Natural killer cell (primary cell): Measurements from ENCODE around the gene SCP2. TPM values are rescaled to one million over a fixed set of nuclear protein-coding genes. Genes with fewer than 3 reads are reported as not detected.
"Not testable (repeated sequence)": the region's sequence is repeated elsewhere in the genome, so short reads cannot be mapped to it uniquely, and the experiment has no call there.

Experiments used
- ATAC-seq, 3 donors: fragments of 150-1000 bp in 2 of 3; fragments of 200-7000 bp in 1 of 3; cut with Tn5 transposase; 1 replicate in 1 of 3; 2 replicates in 2 of 3; pipeline ENCODE4 v1.10.0; 2021; ENCODE audit warnings: mild to moderate bottlenecking in 2 of 3, moderate library complexity in 2 of 3
- DNase-seq, 2 donors: peaks; one replicate each; pipeline versions ENCODE4 v3.0.0 to v3.0.0-alpha.2; 2013 to 2021; ENCODE audit warnings: mixed read lengths in 1 of 2
- H3K27ac ChIP-seq: one replicate; pipeline ENCODE4 v1.5.1; 2013; ENCODE audit warnings: mild to moderate bottlenecking, low read length
- H3K27me3 ChIP-seq: one replicate; pipeline ENCODE4 v1.6.1; 2013; ENCODE audit warnings: low read length; ENCODE audit not compliant: control insufficient read depth, insufficient read depth
- H3K36me3 ChIP-seq: one replicate; pipeline ENCODE4 v1.6.1; 2013; ENCODE audit warnings: low read length; ENCODE audit not compliant: control insufficient read depth, insufficient read depth
- H3K4me1 ChIP-seq: one replicate; pipeline ENCODE4 v1.6.1; 2013; ENCODE audit warnings: low read length; ENCODE audit not compliant: control insufficient read depth, insufficient read depth
- H3K4me3 ChIP-seq: one replicate; pipeline ENCODE4 v1.5.1; 2013; ENCODE audit warnings: low read length
- H3K9me3 ChIP-seq: one replicate; pipeline ENCODE4 v1.6.1; 2013; ENCODE audit warnings: low read length; ENCODE audit not compliant: control insufficient read depth, insufficient read depth
- H3K27ac Mint-ChIP-seq, 2 donors: one replicate each; pipeline ENCODE4 v1.8.0; 2022; ENCODE audit warnings: mild to moderate bottlenecking in 2 of 2, mixed read lengths in 2 of 2, moderate library complexity in 1 of 2
- H3K27me3 Mint-ChIP-seq, 2 donors: one replicate each; pipeline ENCODE4 v1.8.0; 2022; ENCODE audit warnings: low read depth in 2 of 2, mixed read lengths in 2 of 2
- H3K36me3 Mint-ChIP-seq: one replicate; pipeline ENCODE4 v1.8.0; 2022; ENCODE audit warnings: mixed read lengths
- H3K4me1 Mint-ChIP-seq, 2 donors: one replicate each; pipeline ENCODE4 v1.8.0; 2022; ENCODE audit warnings: mixed read lengths in 2 of 2
- H3K4me3 Mint-ChIP-seq: one replicate; pipeline ENCODE4 v1.8.0; 2022; ENCODE audit warnings: mild to moderate bottlenecking, moderate library complexity, mixed read lengths
- H3K9me3 Mint-ChIP-seq, 2 donors: one replicate each; pipeline ENCODE4 v1.8.0; 2022; ENCODE audit warnings: mixed read lengths in 2 of 2
- WGBS: methylation state at CpG from one replicate; pipeline ENCODE4 v1.1.7; 2013; ENCODE audit warnings: missing lambda C conversion rate; ENCODE audit not compliant: insufficient coverage; 5-methylcytosine and 5-hydroxymethylcytosine counted together
- intact Hi-C: fragments of 100-400 bp; cut with micrococcal nuclease; formaldehyde crosslinking; loops from one replicate; pipeline ENCODE4 v1.14.2; 2022
- total RNA-seq, 4 donors: library from RNA; stranded (reverse); fragments of 120-200 nt in 1 of 4; gene quantifications; one replicate each; pipeline versions ENCODE4 v1.2.3 to v1.2.4, GENCODE V29; 2013 to 2022
- TF ChIP-seq, protein P1 (sequence below): fragments of 200-600 bp; IDR thresholded peaks from one replicate; pipeline ENCODE4 v1.8.0; 2022; ENCODE audit warnings: antibody characterized with exemption

The SCP2 gene
- total RNA-seq, 3 donors from 2014 or later (not counting 1 experiment from before 2014, with no cell fraction given), result 90.0 to 118 (median 105) TPM

DNA sequence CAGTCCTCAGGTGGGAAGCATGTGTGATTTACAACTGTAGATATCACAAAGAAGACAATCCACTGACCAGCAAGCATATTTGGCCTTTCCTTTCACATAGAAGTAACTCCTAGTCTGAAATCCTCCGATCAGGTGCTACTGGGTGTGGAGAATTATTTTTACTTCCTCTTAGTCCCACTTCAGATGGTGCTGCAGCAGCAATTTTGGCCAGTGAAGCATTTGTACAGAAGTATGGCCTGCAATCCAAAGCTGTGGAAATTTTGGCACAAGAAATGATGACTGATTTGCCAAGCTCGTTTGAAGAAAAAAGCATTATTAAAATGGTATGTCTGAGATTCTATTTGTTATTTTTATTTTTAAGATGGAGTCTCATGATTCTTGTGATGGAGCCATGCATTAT, 51.0 kb downstream of the SCP2 start:
- Mint-ChIP-seq H3K9me3 (no peaks in the 10 kb centered on the region), H3K27ac (no peak overlapping the region), H3K4me1 (peaks cover 5 to 6% of the 10 kb centered on the region in 2 donors), H3K36me3 (peaks cover 2% of the 10 kb centered on the region), H3K27me3 (no peaks in the 10 kb centered on the region), H3K4me3 (no peak overlapping the region)
- peaks cover 3% of the 10 kb centered on the region for H3K36me3 ChIP-seq
- no peak overlapping the region for H3K4me3 ChIP-seq
- ATAC-seq (no peak), DNase-seq (no peak)
- no peaks in the 10 kb centered on the region for H3K27me3 ChIP-seq
- WGBS, result no CpG with 5 or more reads among the region's 2 CpGs
- intact Hi-C loops, result no loop called here
- TF ChIP-seq, protein P1, sequence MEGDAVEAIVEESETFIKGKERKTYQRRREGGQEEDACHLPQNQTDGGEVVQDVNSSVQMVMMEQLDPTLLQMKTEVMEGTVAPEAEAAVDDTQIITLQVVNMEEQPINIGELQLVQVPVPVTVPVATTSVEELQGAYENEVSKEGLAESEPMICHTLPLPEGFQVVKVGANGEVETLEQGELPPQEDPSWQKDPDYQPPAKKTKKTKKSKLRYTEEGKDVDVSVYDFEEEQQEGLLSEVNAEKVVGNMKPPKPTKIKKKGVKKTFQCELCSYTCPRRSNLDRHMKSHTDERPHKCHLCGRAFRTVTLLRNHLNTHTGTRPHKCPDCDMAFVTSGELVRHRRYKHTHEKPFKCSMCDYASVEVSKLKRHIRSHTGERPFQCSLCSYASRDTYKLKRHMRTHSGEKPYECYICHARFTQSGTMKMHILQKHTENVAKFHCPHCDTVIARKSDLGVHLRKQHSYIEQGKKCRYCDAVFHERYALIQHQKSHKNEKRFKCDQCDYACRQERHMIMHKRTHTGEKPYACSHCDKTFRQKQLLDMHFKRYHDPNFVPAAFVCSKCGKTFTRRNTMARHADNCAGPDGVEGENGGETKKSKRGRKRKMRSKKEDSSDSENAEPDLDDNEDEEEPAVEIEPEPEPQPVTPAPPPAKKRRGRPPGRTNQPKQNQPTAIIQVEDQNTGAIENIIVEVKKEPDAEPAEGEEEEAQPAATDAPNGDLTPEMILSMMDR, result no peak
- no peaks in the 10 kb centered on the region for H3K9me3 ChIP-seq
- no peak overlapping the region for H3K27ac ChIP-seq
- no peaks in the 10 kb centered on the region for H3K4me1 ChIP-seq

DNA sequence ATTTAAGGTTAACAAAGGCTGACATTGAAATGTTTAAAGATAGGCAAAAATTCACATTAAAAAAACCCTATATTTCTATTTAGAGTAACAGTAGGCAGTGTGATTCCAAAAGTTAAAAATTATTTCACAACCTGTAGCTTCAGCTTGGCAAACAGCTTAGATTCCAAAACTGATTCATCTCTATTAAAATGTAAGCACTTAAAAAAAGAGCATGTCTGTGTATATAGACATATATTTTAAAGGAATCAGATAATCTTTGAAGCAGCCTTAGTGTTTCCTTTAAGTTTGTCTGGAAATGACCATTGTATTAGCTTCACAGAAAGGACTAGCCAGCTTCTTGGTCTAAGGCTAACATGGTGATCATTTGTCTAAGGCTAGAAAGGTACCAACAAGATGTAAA, 65.7 kb downstream of the SCP2 start:
- H3K4me3 ChIP-seq, H3K36me3 Mint-ChIP-seq, H3K9me3 Mint-ChIP-seq, H3K27me3 ChIP-seq, intact Hi-C loops, H3K4me1 ChIP-seq, H3K36me3 ChIP-seq, H3K27ac ChIP-seq, H3K9me3 ChIP-seq, ATAC-seq, DNase-seq, H3K4me3 Mint-ChIP-seq, H3K27ac Mint-ChIP-seq, H3K27me3 Mint-ChIP-seq, H3K4me1 Mint-ChIP-seq: not testable (repeated sequence)

DNA sequence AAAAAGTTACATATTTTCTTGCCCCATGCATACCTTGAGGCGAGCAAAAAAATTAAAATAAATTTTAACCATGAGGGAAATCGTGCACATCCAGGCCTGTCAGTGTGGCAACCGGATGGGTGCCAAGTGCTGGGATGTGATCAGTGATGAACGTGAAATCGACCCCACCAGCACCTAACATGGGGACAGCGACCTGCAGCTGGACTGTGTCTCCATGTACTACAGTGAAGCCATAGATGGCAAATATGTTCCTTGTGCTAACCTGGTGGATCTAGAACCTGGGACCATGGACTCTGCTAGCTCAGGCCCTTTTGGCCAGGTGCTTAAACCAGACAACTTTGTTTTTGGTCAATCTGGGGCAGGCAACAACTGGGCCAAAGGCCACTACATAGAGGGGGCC, 67.6 kb downstream of the SCP2 start:
- H3K9me3 ChIP-seq, result no peaks in the 10 kb centered on the region
- no peaks in the 10 kb centered on the region for H3K4me1 ChIP-seq
- no peaks in the 10 kb centered on the region for H3K36me3 Mint-ChIP-seq
- H3K4me1 Mint-ChIP-seq, result no peaks in the 10 kb centered on the region
- ATAC-seq, result no peak
- H3K27ac ChIP-seq, result no peak overlapping the region
- H3K9me3 Mint-ChIP-seq, result no peaks in the 10 kb centered on the region
- H3K36me3 ChIP-seq, result no peaks in the 10 kb centered on the region
- TF ChIP-seq, protein P1, result no peak
- no peaks in the 10 kb centered on the region for H3K27me3 ChIP-seq
- no peak overlapping the region for H3K27ac Mint-ChIP-seq
- H3K4me3 Mint-ChIP-seq, result no peak overlapping the region
- intact Hi-C loops, result no loop called here
- H3K4me3 ChIP-seq, result no peak overlapping the region
- WGBS, result over 99% methylated on average over 6 of the region's 6 CpGs
- H3K27me3 Mint-ChIP-seq, result no peaks in the 10 kb centered on the region
- no peak for DNase-seq

DNA sequence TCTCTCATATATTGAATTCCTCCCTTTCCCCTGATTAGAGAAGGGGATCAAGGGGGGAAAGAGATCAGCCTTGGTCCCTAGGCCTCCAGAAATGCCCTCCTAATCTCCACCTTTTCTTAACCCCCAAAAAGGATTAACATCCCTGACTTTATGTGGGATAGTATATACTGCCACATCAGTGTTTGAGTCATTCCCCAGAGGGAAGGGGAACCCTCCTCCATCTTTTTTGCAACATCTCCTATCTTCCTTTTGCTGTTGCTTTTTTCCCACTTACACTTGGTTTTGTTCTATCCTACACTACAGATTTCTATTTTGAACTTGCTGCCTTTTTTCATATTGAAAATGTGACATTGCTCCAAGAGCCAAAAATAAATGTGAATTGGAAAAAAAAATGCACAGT, 69.6 kb downstream of the SCP2 start:
- ATAC-seq, result no peak
- no peaks in the 10 kb centered on the region for H3K27me3 ChIP-seq
- Mint-ChIP-seq H3K4me1 (no peaks in the 10 kb centered on the region), H3K4me3 (no peak overlapping the region), H3K9me3 (no peaks in the 10 kb centered on the region), H3K27ac (no peak overlapping the region), H3K36me3 (no peaks in the 10 kb centered on the region), H3K27me3 (no peaks in the 10 kb centered on the region)
- H3K36me3 ChIP-seq, result no peaks in the 10 kb centered on the region
- no peaks in the 10 kb centered on the region for H3K9me3 ChIP-seq
- DNase-seq, result no peak
- TF ChIP-seq, protein P1, result no peak
- intact Hi-C loops, result no loop called here
- no peaks in the 10 kb centered on the region for H3K4me1 ChIP-seq
- H3K4me3 ChIP-seq, result no peak overlapping the region
- no peak overlapping the region for H3K27ac ChIP-seq
